Skeletal muscle tissue (tissue), 4 donors: ENCODE measurements around the gene KRTAP5-5. TPM values are rescaled to one million over a fixed set of nuclear protein-coding genes. Genes with fewer than 3 reads are reported as not detected.
"Not testable (repeated sequence)": the region's sequence is repeated elsewhere in the genome, so short reads cannot be mapped to it uniquely, and the experiment has no call there.

Experiments
- H3K27ac ChIP-seq: one replicate; pipeline ENCODE4 v1.7.0; 2013; ENCODE audit warnings: mild to moderate bottlenecking, low read depth, low read length, inconsistent platforms
- H3K27me3 ChIP-seq, 3 donors: one replicate each; pipeline ENCODE4 v1.7.0; 2013; ENCODE audit warnings: low read length in 3 of 3; ENCODE audit not compliant: control insufficient read depth in 3 of 3, insufficient read depth in 3 of 3
- H3K36me3 ChIP-seq, 3 donors: one replicate each; pipeline ENCODE4 v1.7.0; 2013; ENCODE audit warnings: low read length in 3 of 3; ENCODE audit not compliant: control insufficient read depth in 3 of 3, insufficient read depth in 3 of 3
- H3K4me1 ChIP-seq, 3 donors: one replicate each; pipeline ENCODE4 v1.7.0; 2013; ENCODE audit warnings: low read length in 3 of 3, mild to moderate bottlenecking in 3 of 3; ENCODE audit not compliant: control insufficient read depth in 3 of 3, insufficient read depth in 3 of 3
- H3K4me3 ChIP-seq, 3 donors: one replicate each; pipeline ENCODE4 v1.7.0; 2013; ENCODE audit warnings: low read length in 3 of 3
- H3K9ac ChIP-seq, 3 donors: one replicate each; pipeline ENCODE4 v1.7.0; 2013; ENCODE audit warnings: low read length in 3 of 3, mild to moderate bottlenecking in 3 of 3, moderate library complexity in 2 of 3, low read depth in 1 of 3
- H3K9me3 ChIP-seq, 3 donors: one replicate each; pipeline ENCODE4 v1.7.0; 2013; ENCODE audit warnings: low read length in 3 of 3; ENCODE audit not compliant: control insufficient read depth in 3 of 3
- total RNA-seq: library from RNA; depleted of rRNA; stranded (reverse); fragments of >200 nt; gene quantifications from one replicate; pipeline ENCODE4 v1.2.3, GENCODE V29; 2014
- donor health status: Osteomylitis.

The KRTAP5-5 gene
- total RNA-seq, 1 donor from 2014 or later, result not detected

DNA sequence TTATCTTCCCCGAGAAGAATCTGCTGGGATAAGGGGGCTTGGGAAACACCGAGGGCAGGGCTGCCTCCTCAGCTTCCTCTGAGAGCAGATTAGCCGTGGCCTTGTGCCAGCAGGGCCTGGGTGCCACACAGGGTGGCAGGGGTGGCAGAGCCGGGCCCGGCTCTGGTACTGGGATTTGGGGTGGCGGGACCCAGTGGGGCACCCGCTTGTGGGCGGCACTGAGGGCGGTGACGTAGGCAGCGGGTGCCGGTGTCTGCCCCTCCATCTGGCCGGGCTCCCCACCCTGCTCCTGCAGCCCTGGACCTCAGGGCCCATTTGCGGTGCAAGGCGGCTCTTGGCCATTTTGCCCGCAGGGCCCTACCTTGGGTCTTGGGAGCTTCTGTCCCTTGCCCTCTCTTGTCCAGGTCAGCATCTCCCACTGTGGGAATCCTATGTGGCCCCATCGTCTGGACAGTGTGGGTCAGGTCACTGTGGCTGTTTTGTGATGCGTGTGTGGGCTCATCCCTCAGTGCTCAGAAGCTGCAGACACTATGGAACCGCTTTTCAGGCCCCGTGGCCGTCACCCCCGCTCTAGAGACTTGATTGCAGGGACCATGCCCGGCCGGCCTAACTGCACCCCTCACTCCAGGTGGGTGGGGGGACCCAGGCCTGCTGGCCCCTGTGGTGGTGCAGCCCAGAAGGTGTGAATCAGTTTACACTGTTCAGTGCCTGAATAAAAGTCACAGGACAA is 37.7 kb downstream of the KRTAP5-5 start:
- no peak overlapping the region for H3K27ac ChIP-seq
- H3K36me3 ChIP-seq, result no peaks in the 10 kb centered on the region
- H3K4me1 ChIP-seq, result no peaks in the 10 kb centered on the region
- no peak overlapping the region for H3K9ac ChIP-seq
- H3K9me3 ChIP-seq, result no peaks in the 10 kb centered on the region
- H3K4me3 ChIP-seq, result no peak overlapping the region
- peaks cover 26 to 38% (median 28%) of the 10 kb centered on the region in 3 donors for H3K27me3 ChIP-seq

DNA sequence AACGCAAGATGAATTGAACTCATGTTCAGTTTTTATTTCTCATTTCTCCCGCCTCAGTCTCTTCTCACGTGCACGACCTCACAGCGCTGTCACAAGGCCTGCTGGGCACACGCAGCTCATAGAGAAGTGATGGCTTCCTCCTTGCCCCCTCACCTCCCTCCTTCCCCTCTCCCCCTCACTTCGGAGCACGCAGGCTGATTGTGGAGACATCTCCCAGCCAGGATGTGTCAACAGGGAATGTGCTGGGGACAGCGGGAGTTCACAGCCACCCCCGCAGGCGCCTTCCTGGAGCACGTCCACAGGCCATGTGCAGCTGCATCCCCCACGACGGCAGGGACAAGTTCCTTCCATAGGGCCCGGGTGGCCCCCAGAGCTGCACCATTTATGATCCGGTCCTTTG is 38.3 kb downstream of the KRTAP5-5 start:
- no peak overlapping the region for H3K9ac ChIP-seq
- H3K9me3 ChIP-seq, result no peaks in the 10 kb centered on the region
- H3K4me3 ChIP-seq, result no peak overlapping the region
- no peaks in the 10 kb centered on the region for H3K36me3 ChIP-seq
- H3K27me3 ChIP-seq, result peaks cover 26 to 43% (median 32%) of the 10 kb centered on the region in 3 donors
- no peak overlapping the region for H3K27ac ChIP-seq
- H3K4me1 ChIP-seq, result no peaks in the 10 kb centered on the region

DNA sequence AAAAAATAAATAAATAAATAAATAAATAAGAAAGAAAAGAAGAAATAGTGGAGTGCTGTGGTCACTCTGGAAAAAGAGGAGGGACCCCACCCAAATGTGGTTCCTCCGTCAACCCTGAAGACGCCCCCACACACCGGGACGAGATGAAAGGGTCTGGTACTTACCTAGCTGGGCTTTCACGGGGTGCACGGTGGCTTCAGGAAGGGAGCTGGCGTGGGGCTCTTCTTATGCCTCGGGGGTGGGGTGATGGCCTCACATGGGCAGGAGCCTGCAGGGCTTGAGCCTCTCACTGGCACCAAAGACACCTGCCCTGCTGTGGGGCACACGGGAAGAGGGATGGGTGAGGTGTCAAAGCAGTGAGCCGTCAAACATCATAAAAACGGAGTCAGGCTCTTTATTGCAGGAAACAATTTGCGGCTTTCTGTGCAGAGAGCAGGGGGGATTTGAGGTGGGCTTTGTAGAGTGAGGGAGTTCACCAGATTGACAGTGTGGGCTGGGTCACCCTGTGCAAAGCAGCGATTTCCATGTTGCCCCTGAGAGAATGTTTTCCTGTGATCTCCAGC is 39.4 kb downstream of the KRTAP5-5 start:
- H3K9me3 ChIP-seq, result no peaks in the 10 kb centered on the region
- no peak overlapping the region for H3K4me3 ChIP-seq
- H3K36me3 ChIP-seq, result no peaks in the 10 kb centered on the region
- H3K4me1 ChIP-seq, result no peaks in the 10 kb centered on the region
- no peak overlapping the region for H3K9ac ChIP-seq
- peaks cover 30 to 45% (median 39%) of the 10 kb centered on the region in 3 donors for H3K27me3 ChIP-seq
- H3K27ac ChIP-seq, result no peak overlapping the region

DNA sequence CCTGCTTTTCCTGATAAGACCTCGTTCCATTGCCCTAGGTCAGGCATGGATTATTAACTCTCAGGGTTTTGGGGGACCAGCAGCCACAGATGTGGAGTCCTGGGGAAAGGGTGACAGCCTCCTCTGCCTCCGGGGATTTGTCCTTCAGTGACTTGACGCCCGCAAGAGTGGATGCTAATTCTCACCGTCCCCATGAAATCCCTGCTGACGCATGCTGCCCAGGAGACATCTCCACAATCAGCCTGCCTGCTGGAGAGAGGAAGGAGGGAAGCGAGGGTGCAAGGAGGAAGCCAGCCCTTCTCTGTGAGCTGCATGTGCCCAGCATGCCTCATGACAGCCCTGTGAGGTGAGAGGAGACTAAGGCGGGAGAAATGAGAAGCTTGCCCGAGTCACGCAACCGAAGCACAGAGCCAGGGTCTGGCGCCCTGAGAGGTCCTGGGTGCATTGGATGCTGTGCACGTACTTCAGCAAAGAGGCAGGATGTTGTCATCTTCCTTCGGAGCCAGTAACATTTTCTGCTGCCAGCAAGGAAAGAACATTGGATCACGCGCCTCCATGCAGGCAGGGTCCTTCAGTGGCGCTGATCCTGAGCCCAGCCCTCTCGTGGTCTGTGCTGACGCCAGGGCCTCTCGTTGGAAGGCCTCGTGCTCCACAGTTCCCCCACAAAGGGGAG is 40.1 kb downstream of the KRTAP5-5 start:
- Histone ChIP-seq H3K9ac (no peak overlapping the region), H3K27me3 (peaks cover 37 to 51% (median 44%) of the 10 kb centered on the region in 3 donors), H3K4me1 (no peaks in the 10 kb centered on the region), H3K27ac (no peak overlapping the region), H3K36me3 (no peaks in the 10 kb centered on the region), H3K4me3 (no peak overlapping the region), H3K9me3 (no peaks in the 10 kb centered on the region)

DNA sequence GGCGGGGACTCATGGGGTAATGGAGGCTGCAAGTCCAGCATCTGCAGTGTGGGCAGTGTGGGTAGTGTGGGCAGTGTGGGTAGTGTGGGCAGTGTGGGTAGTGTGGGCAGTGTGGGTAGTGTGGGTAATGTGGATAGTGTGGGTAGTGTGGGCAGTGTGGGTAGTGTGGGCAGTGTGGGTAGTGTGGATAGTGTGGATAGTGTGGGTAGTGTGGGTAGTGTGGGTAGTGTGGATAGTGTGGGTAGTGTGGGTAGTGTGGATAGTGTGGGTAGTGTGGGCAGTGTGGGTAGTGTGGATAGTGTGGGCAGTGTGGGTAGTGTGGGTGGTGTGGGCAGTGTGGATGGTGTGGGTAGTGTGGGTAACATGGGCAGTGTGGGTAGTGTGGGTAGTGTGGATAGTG is 40.9 kb downstream of the KRTAP5-5 start:
- H3K27me3 ChIP-seq, result peaks cover 41 to 57% (median 52%) of the 10 kb centered on the region in 3 donors
- H3K4me3 ChIP-seq, H3K27ac ChIP-seq, H3K9ac ChIP-seq, H3K36me3 ChIP-seq, H3K9me3 ChIP-seq, H3K4me1 ChIP-seq: not testable (repeated sequence)

DNA sequence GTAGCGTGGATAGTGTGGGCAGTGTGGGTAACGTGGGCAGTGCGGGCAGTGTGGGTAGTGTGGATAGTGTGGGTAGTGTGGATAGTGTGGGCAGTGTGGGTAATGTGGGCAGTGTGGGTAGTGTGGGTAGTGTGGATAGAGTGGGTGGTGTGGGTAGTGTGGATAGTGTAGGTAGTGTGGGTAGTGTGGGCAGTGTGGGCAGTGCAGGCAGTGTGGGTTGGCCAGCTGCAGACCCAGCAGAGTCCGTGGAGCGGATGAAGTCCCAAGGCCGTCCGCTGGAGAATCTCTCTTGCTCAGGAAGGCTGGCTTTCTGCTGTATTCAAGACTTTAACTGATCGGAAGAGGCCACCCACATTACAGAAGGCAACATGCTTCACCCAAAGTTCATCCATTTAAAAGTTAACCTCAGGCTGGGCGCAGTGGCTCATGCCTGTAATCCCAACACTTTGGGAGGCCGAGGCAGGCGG is 41.4 kb downstream of the KRTAP5-5 start:
- Histone ChIP-seq H3K27ac (no peak overlapping the region), H3K4me1 (no peaks in the 10 kb centered on the region), H3K9ac (no peak overlapping the region), H3K27me3 (peaks cover 41 to 62% (median 56%) of the 10 kb centered on the region in 3 donors), H3K9me3 (no peaks in the 10 kb centered on the region), H3K4me3 (no peak overlapping the region), H3K36me3 (no peaks in the 10 kb centered on the region)

DNA sequence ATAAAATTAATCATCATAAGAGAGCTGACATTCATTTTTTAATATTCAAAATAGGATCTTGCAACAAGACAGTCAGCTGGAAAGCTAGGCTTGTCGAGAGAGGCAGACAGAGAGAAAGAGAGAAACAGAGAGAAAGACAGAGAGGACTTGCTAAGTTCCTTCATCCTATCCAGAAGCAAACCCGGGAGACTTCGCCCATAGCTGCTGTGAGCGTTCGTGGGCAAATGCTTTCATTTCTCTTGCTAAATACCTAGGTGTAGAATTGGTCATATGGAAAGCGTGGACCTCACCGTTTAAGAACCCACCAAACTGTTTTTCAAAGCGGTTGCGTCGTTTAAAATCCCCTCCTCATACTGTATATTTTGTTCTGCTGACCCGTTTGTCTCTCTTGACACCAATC is 42.1 kb downstream of the KRTAP5-5 start:
- Histone ChIP-seq H3K9me3 (no peaks in the 10 kb centered on the region), H3K36me3 (no peaks in the 10 kb centered on the region), H3K4me1 (no peaks in the 10 kb centered on the region), H3K27ac (no peak overlapping the region), H3K27me3 (peaks cover 45 to 65% (median 58%) of the 10 kb centered on the region in 3 donors), H3K9ac (no peak overlapping the region), H3K4me3 (no peak overlapping the region)

DNA sequence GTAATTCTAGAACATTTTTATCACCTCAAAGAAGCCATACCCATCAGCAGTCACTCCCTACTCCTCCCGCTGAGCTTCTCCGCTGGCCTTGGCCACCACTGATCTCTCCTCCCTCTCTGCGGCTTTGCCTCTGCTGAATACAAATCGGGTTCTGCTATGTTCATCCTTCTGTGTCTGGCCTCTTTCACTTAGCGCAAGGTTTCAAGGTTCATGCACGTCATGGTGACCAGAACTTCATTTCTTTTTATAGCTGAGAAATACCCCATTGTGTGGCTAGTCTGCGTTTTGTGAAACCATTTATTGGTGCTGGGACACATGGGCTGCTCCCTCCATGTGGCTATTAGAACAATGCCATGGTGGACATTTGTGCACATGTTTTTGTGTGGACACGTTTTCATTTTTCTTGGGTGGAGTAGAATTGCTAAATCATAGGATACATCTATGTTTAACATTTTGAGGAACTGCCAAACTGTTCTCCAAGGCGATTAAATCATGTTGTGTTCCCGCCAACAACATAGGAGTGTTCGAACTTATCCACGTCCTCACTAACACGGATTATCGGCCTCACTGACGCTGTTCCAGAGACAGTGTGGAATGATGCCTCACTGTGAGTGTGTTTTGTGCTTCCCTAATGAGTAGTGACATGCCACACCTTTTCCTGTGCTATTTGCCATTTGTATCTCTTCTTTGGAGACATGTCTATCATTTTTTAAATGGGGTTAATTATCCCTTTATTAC is 43.2 kb downstream of the KRTAP5-5 start:
- Histone ChIP-seq H3K9ac (no peak overlapping the region), H3K4me3 (no peak overlapping the region), H3K36me3 (no peaks in the 10 kb centered on the region), H3K27me3 (peaks cover 50 to 67% (median 60%) of the 10 kb centered on the region in 3 donors), H3K4me1 (no peaks in the 10 kb centered on the region), H3K9me3 (no peaks in the 10 kb centered on the region), H3K27ac (no peak overlapping the region)

DNA sequence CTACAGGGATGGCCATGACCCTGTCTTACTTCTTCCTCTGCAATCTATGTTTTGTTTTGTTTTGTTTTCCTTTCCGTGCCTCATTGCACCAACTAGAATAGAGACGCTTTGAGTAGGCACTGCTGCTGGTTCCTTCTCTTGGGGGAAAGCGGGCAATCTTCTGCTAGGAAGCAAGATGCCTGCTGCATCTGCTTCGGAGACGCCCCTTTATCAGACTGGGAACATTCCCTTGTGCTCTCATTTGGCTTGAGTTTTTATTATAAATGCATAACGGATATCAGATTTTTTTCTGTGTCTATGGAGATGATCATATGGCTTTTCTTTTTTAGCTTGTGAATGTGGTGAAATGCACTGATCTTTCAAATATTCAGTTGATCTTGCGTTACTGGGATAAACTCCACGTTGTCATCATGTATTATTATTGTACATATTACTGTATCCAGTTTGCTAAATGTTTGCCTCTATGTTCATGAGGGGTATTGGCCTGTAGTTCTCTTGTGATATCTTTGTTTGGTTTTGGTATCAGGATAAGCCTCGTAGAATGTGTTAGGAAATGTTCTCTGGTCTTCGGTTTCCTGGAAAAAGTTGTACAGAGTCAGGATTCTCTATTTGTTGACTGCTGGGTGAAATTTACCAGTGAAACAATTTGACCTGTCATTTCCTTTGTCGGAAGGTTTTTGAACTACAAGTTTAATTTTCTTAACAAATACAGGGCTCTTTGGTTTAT is 44.0 kb downstream of the KRTAP5-5 start:
- H3K4me3 ChIP-seq, result no peak overlapping the region
- no peak overlapping the region for H3K27ac ChIP-seq
- H3K27me3 ChIP-seq, result peaks cover 47 to 63% (median 58%) of the 10 kb centered on the region in 3 donors
- no peaks in the 10 kb centered on the region for H3K36me3 ChIP-seq
- no peak overlapping the region for H3K9ac ChIP-seq
- H3K4me1 ChIP-seq, result no peaks in the 10 kb centered on the region
- no peaks in the 10 kb centered on the region for H3K9me3 ChIP-seq
